Right lobe of liver (tissue), 6 donors: ENCODE measurements around the gene OR4D2. TPM values are rescaled to one million over a fixed set of nuclear protein-coding genes. Genes with fewer than 3 reads are reported as not detected.

Source experiments
- ATAC-seq, 4 donors: fragments of 200-7000 bp; cut with Tn5 transposase; one replicate each; pipeline ENCODE4 v1.9.1; 2020; ENCODE audit warnings: mild to moderate bottlenecking in 4 of 4, moderate library complexity in 4 of 4
- DNase-seq, 3 donors: peaks; one replicate each; pipeline ENCODE4 v3.0.0-alpha.2; 2020
- H3K27ac ChIP-seq, 3 donors: fragments of 200-600 bp; one replicate each; pipeline ENCODE4 v1.8.0; 2022
- H3K27me3 ChIP-seq, 2 donors: fragments of 200-600 bp; one replicate each; pipeline ENCODE4 v1.8.0; 2022
- H3K36me3 ChIP-seq, 4 donors: fragments of 200-600 bp; sonication (generic) in 1 of 4; one replicate each; pipeline versions ENCODE4 v1.5.1 to v1.8.0; 2017 to 2022; ENCODE audit warnings: control low read depth in 1 of 4
- H3K4me1 ChIP-seq, 4 donors: fragments of 200-600 bp; sonication (generic) in 1 of 4; one replicate each; pipeline versions ENCODE4 v1.5.1 to v1.8.0; 2017 to 2022; ENCODE audit warnings: control low read depth in 1 of 4
- H3K4me3 ChIP-seq, 3 donors: fragments of 200-600 bp; one replicate each; pipeline ENCODE4 v1.8.0; 2022
- H3K9me3 ChIP-seq, 4 donors: fragments of 200-600 bp; sonication (generic) in 1 of 4; one replicate each; pipeline versions ENCODE4 v1.5.1 to v1.8.0; 2017 to 2022; ENCODE audit warnings: control low read depth in 1 of 4
- POLR2A ChIP-seq: fragments of 450-650 bp; IDR thresholded peaks from one replicate; pipeline ENCODE4 v1.6.1; 2017; ENCODE audit warnings: antibody characterized with exemption, mild to moderate bottlenecking
- WGBS: methylation state at CpG from one replicate; pipeline ENCODE4 v1.1.6; 2018; ENCODE audit warnings: low coverage, low lambda C conversion rate; ENCODE audit not compliant: insufficient coverage; ENCODE audit errors: missing lambda C conversion rate; 5-methylcytosine and 5-hydroxymethylcytosine counted together
- intact Hi-C, 2 donors: fragments of 100-400 bp; cut with DNase I; formaldehyde crosslinking; loops; one replicate each; pipeline versions ENCODE4 v1.11.2 to v1.14.1; 2022
- total RNA-seq, 6 experiments: library from RNA; depleted of rRNA in 2 of 6; stranded (reverse); fragments of >200 nt in 2 of 6; fragmentation: NEBNext Ultra II Directional in 3 of 6; extraction: Animal tissue kit (Norgen Biotek cat#: 25700) in 3 of 6; gene quantifications; one replicate each; pipeline versions ENCODE4 v1.1.0 to v1.2.4, GENCODE V29; 2016 to 2023
- TF ChIP-seq, protein P1 (sequence below), 4 donors: fragments of 200-600 bp in 3 of 4; fragments of 450-650 bp in 1 of 4; IDR thresholded peaks; one replicate each; pipeline versions ENCODE4 v1.5.1 to v1.8.0; 2016 to 2022; ENCODE audit warnings: antibody characterized with exemption in 4 of 4, mild to moderate bottlenecking in 2 of 4
- donor health status: DM: no; HTN: yes; CAD: no.
- donor health status: DM: no; HTN: no; CAD: no.
- donor health status: DM: no; HTN: no; CAD: no.
- donor health status: DM: no; HTN: yes; CAD: no.
- donor health status: DM: no; HTN: yes; CAD: no.

OR4D2 gene
- total RNA-seq, 6 experiments from 2014 or later, result not detected

DNA sequence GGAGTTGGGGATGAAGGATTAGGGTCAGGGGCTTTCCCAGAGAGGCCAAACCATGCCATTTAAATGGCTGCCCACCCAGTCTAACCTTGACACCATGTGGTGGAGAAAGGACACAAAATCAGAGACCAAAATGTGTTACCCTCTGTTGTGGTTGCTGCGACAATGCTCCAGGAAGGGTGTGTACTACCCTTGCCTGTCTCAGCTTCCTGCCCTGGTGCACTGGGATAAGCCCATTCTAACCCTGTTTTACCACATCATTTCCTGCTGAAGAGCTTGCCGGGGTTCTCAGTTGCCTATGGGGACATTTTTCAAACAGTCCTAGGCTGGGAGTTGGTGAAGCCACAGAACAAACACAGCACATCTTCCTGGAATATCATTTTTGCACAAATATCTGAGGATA, 13.7 kb upstream of the OR4D2 start:
- 27% methylated on average over 1 of the region's 2 CpGs for WGBS
- intact Hi-C loops, result no loop called here
- H3K4me1 ChIP-seq, result no peaks in the 10 kb centered on the region
- H3K27ac ChIP-seq, result no peak overlapping the region
- no peak overlapping the region for H3K4me3 ChIP-seq
- no peaks in the 10 kb centered on the region for H3K36me3 ChIP-seq
- DNase-seq (no peak), ATAC-seq (peak in 2 of 4 donors; percentile 20 to 44)
- H3K9me3 ChIP-seq, result no peaks in the 10 kb centered on the region
- H3K27me3 ChIP-seq, result peaks cover 0 to 5% of the 10 kb centered on the region in 2 donors
- no peak for TF ChIP-seq POLR2A
- TF ChIP-seq, protein P1, sequence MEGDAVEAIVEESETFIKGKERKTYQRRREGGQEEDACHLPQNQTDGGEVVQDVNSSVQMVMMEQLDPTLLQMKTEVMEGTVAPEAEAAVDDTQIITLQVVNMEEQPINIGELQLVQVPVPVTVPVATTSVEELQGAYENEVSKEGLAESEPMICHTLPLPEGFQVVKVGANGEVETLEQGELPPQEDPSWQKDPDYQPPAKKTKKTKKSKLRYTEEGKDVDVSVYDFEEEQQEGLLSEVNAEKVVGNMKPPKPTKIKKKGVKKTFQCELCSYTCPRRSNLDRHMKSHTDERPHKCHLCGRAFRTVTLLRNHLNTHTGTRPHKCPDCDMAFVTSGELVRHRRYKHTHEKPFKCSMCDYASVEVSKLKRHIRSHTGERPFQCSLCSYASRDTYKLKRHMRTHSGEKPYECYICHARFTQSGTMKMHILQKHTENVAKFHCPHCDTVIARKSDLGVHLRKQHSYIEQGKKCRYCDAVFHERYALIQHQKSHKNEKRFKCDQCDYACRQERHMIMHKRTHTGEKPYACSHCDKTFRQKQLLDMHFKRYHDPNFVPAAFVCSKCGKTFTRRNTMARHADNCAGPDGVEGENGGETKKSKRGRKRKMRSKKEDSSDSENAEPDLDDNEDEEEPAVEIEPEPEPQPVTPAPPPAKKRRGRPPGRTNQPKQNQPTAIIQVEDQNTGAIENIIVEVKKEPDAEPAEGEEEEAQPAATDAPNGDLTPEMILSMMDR (IDR thresholded peaks at IDR 0.05), result no peak

DNA sequence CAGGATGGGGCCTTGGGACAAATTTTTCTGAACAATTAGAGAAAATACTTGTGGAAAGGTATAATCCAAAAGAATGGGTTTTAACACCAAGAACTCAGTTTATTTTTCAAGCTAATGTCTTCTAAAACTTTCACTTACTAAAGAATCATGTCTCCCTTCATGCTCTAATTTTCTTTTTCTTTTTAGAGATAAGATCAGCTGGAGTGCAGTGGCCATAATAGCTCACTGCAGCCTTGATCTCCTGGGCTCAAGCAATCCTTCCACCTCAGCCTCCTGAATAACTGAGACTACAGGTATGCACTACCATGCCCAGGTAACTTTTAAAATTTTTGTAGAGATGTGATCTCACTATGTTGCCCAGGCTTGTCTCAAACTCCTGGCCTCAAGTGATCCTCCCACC, 13.1 kb upstream of the OR4D2 start:
- TF ChIP-seq POLR2A, result no peak
- TF ChIP-seq, protein P1 (IDR thresholded peaks at IDR 0.05), result no peak
- Histone ChIP-seq H3K27me3 (peaks cover 0 to 5% of the 10 kb centered on the region in 2 donors), H3K9me3 (no peaks in the 10 kb centered on the region), H3K4me3 (no peak overlapping the region), H3K4me1 (no peaks in the 10 kb centered on the region), H3K27ac (no peak overlapping the region), H3K36me3 (no peaks in the 10 kb centered on the region)
- no peak for DNase-seq
- no peak for ATAC-seq
- intact Hi-C loops, result no loop called here

DNA sequence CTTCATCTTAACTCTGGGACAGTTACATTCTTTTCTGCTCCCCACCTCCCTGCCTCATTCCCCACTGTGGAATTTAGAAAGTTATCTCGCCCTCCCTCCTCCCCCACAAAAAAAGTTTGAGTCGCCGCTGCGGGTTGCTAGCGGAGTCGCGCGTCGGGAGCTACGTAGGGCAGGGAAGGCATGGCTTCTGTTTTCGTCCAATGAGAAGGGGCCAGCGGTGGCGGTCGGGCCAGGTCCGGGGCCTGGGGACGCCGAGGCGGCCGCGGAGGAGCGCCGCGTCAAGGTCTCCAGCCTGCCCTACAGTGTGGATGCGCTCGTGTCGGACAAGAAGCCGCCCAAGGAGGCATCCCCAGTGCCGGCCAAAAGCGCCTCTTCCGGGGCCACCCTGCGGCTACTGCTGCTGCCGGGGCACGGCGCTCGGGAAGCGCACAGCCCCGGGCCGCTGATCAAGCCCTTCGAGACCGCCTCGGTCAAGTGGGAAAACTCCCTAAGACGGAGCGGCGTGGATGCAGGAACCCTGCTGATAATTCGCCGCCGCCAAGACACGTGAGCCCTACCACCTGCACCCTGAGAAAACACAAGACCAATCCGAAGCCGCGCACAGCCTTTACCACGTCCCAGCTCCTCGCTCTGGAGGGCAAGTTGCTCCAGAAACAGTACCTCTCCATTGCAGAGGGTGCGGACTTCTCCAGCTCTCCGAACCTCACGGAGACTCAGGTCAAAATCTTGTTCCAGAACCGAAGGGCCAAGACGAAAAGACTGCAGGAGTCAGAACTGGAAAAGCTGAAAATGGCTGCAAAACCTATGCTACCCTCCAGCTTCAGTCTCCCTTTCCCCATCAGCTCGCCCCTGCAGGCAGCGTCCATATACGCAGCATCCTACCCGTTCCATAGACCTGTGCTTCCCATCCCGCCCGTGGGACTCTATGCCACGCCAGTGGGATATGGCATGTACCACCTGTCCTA, 9.7 kb upstream of the OR4D2 start:
- Histone ChIP-seq H3K27ac (no peak overlapping the region), H3K4me1 (no peaks in the 10 kb centered on the region), H3K36me3 (no peaks in the 10 kb centered on the region), H3K4me3 (peak overlapping the region; percentile 10 to 33 (median 24)), H3K27me3 (no peaks in the 10 kb centered on the region), H3K9me3 (no peaks in the 10 kb centered on the region)
- DNase-seq (peak in 1 of 3 donors; percentile 31), ATAC-seq (peak; percentile 33 to 70 (median 41))
- WGBS, result 1% methylated on average over 21 of the region's 65 CpGs
- intact Hi-C loops, result no loop called here
- no peak for TF ChIP-seq POLR2A
- TF ChIP-seq, protein P1 (IDR thresholded peaks at IDR 0.05), result no peak

DNA sequence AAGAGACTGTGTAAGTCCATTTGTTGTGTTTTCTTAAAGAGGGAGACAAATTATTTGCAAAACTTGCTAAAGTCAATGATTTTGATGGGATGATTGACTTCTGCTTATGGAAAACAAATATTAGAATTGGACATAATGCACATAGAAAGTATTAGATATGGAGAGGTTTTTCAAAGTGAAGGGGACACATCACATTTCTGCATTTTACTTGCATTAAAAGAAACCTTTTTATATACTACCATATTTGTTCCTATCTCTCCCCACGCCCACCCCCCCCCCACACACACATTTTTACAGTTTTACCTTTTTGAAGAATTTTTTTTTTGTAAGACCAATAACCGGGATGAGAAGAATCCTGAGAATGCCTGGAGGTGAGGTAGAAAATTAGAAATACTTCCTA, 8.6 kb upstream of the OR4D2 start:
- no peak for DNase-seq
- Histone ChIP-seq H3K9me3 (no peaks in the 10 kb centered on the region), H3K4me1 (no peaks in the 10 kb centered on the region), H3K4me3 (no peak overlapping the region), H3K27me3 (no peaks in the 10 kb centered on the region), H3K27ac (no peak overlapping the region), H3K36me3 (no peaks in the 10 kb centered on the region)
- ATAC-seq, result no peak
- intact Hi-C loops, result no loop called here
- no peak for TF ChIP-seq POLR2A
- TF ChIP-seq, protein P1 (IDR thresholded peaks at IDR 0.05), result no peak
- 46% methylated on average over 2 of the region's 2 CpGs for WGBS
